Lower leg skin (tissue), 3 donors: ENCODE measurements around the gene LRRC34.

Experiments
- CTCF ChIP-seq, 3 donors: fragments of 450-650 bp; IDR thresholded peaks; one replicate each; pipeline ENCODE4 v1.5.1; 2016; ENCODE audit warnings: antibody characterized with exemption in 3 of 3, mild to moderate bottlenecking in 3 of 3, moderate library complexity in 2 of 3
- POLR2A ChIP-seq, 2 donors: fragments of 450-650 bp; IDR thresholded peaks; one replicate each; pipeline ENCODE4 v1.6.1; 2016 to 2017; ENCODE audit warnings: antibody characterized with exemption in 2 of 2, mild to moderate bottlenecking in 1 of 2, moderate library complexity in 1 of 2

DNA sequence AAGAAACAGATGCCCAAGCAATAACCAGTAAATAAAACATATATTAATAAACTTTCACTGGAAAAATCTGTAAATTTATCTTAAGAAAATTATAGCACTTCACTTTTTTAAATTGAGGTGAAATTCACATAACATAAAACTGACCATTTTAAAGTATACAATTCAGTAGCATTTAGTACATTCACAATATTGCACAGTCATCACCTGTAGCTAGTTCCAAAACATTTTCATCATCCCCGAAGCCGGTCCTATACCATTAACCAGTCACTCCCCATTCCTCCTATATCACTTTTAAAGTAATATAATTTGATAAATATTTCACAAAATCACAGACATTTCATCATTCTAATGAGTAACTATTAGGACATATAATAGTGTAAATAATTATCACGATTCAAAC is 8.0 kb downstream of the LRRC34 start:
- TF ChIP-seq POLR2A (IDR thresholded peaks at IDR 0.05) = no peak
- no peak for TF ChIP-seq CTCF (IDR thresholded peaks at IDR 0.05)
